Ovary (tissue), 9 donors: Measurements from ENCODE around the gene PRR23E. TPM values are rescaled to one million over a fixed set of nuclear protein-coding genes. Genes with fewer than 3 reads are reported as not detected.

Source experiments
- polyA plus RNA-seq, 2 donors: library from polyadenylated mRNA; stranded (reverse); fragments of 200-250 nt in 1 of 2; fragments of 350-450 nt in 1 of 2; fragmentation: Illumina TruSeq in 1 of 2; extraction: RNeasy Lipid Tissue Mini Kit (QIAGEN cat#74804) in 1 of 2; gene quantifications; one replicate each; pipeline ENCODE4 v1.2.3, GENCODE V29; 2013 to 2014
- small RNA-seq: library from RNA; depleted of rRNA; stranded (forward); fragments of <200 nt; gene quantifications from one replicate; pipeline ENCODE3, GENCODE V24; 2016
- total RNA-seq, 7 donors: library from RNA; depleted of rRNA in 2 of 7; stranded (reverse); fragments of >200 nt in 2 of 7; fragmentation: NEBNext Ultra II Directional in 3 of 7; extraction: Animal tissue kit (Norgen Biotek cat#: 25700) in 3 of 7; gene quantifications; one replicate each; pipeline versions ENCODE4 v1.1.0 to v1.2.4, GENCODE V29; 2016 to 2023
- donor health status: DM: no; HTN: no; CAD: no; lungs with moderate emphysema.
- donor health status: DM: no; HTN: no; CAD: no.
- donor health status: Bipolar disorder and iron deficiency.
- donor health status: DM: yes; HTN: yes; CAD: no.
- donor health status: DM: no; HTN: no; CAD: no.
- donor health status: DM: yes; HTN: yes; CAD: no.

PRR23E gene
- total and polyA plus RNA-seq, 9 donors: 0.08 TPM; not detected in 8

Small RNA genes lying within 50 kb of the gene (small RNA-seq; reads per million reads assigned to genes)
- gene RF00019 (not detected), gene RNU6-1047P (not detected)

Other genes with a start within 250 kb of the PRR23E start
- gene PLXNA1, start 210.0 kb upstream of the PRR23E start, total RNA-seq: 10 to 100 TPM; 13.8 to 47.2 (median 27.6) TPM
- 10 to 100 TPM in 1 of 2 donors, 1 to 10 TPM in 1; 9.2 to 10.6 TPM for gene PLXNA1, start 210.0 kb upstream of the PRR23E start, polyA plus RNA-seq
- not detected for gene PRR20G, start 94.9 kb downstream of the PRR23E start, total RNA-seq
- gene PRR20G, start 94.9 kb downstream of the PRR23E start, polyA plus RNA-seq: not detected